GM23338 (cell line): ENCODE measurements around the gene KLHL40. TPM values are rescaled to one million over a fixed set of nuclear protein-coding genes. Genes with fewer than 3 reads are reported as not detected.

Source experiments
- ATAC-seq: fragments of 200-7000 bp; cut with Tn5 transposase; 3 replicates; pipeline ENCODE4 v1.9.1; 2020
- DNase-seq: peaks from one replicate; pipeline ENCODE4 v3.0.0-alpha.2; 2015; ENCODE audit warnings: low spot score
- H2AFZ ChIP-seq: fragments of 200-600 bp; sonication (generic); 2 replicates; pipeline ENCODE4 v1.8.0; 2016; ENCODE audit warnings: antibody characterized with exemption, mild to moderate bottlenecking, moderate library complexity
- H3F3A ChIP-seq: fragments of 200-600 bp; sonication (generic); replicated peaks from 2 replicates; pipeline ENCODE4 v1.8.0; 2017; ENCODE audit warnings: antibody characterized with exemption, mixed run types, low read depth
- H3K27ac ChIP-seq: fragments of 200-600 bp; sonication (generic); 2 replicates; pipeline ENCODE4 v1.6.1; 2016; ENCODE audit warnings: low read depth
- H3K27me3 ChIP-seq: fragments of 200-600 bp; sonication (generic); 2 replicates; pipeline ENCODE4 v1.8.0; 2016; ENCODE audit warnings: mild to moderate bottlenecking, mixed run types, moderate library complexity; ENCODE audit not compliant: insufficient read depth
- H3K36me3 ChIP-seq: fragments of 200-600 bp; sonication (generic); 2 replicates; pipeline ENCODE4 v1.8.0; 2016; ENCODE audit warnings: mild to moderate bottlenecking; ENCODE audit not compliant: insufficient read depth
- H3K4me1 ChIP-seq: fragments of 200-600 bp; sonication (generic); 2 replicates; pipeline ENCODE4 v1.8.0; 2016; ENCODE audit warnings: mild to moderate bottlenecking, moderate library complexity; ENCODE audit not compliant: insufficient read depth
- H3K4me2 ChIP-seq: fragments of 200-600 bp; sonication (generic); 2 replicates; pipeline ENCODE4 v1.7.1; 2017; ENCODE audit warnings: mixed run types
- H3K4me3 ChIP-seq: fragments of 200-600 bp; sonication (generic); 2 replicates; pipeline ENCODE4 v1.6.1; 2016; ENCODE audit warnings: mixed run types
- H3K79me2 ChIP-seq: fragments of 200-600 bp; sonication (generic); replicated peaks from 2 replicates; pipeline ENCODE4 v1.8.0; 2017; ENCODE audit warnings: mild to moderate bottlenecking; ENCODE audit not compliant: insufficient read depth
- H3K9me2 ChIP-seq: fragments of 200-600 bp; sonication (generic); 2 replicates; pipeline ENCODE4 v1.8.0; 2017; ENCODE audit not compliant: insufficient read depth
- H4K20me1 ChIP-seq: fragments of 200-600 bp; sonication (generic); replicated peaks from 2 replicates; pipeline ENCODE4 v1.8.0; 2017; ENCODE audit warnings: mild to moderate bottlenecking; ENCODE audit not compliant: insufficient read depth
- H3K27ac Mint-ChIP-seq: 2 replicates; pipeline ENCODE4 v1.8.0; 2020; ENCODE audit warnings: inconsistent platforms, mild to moderate bottlenecking, moderate library complexity, mixed read lengths
- H3K27me3 Mint-ChIP-seq: 3 replicates; pipeline ENCODE4 v1.8.0; 2022; ENCODE audit warnings: low read depth, mild to moderate bottlenecking, moderate library complexity, mixed read lengths, inconsistent platforms; ENCODE audit not compliant: insufficient read depth, poor library complexity
- H3K36me3 Mint-ChIP-seq: 3 replicates; pipeline ENCODE4 v1.8.0; 2021; ENCODE audit warnings: low read depth, mild to moderate bottlenecking, inconsistent platforms, moderate library complexity, mixed read lengths
- H3K4me1 Mint-ChIP-seq: 3 replicates; pipeline ENCODE4 v1.8.0; 2020; ENCODE audit warnings: mild to moderate bottlenecking, inconsistent platforms, mixed read lengths
- H3K4me3 Mint-ChIP-seq: 3 replicates; pipeline ENCODE4 v1.8.0; 2021; ENCODE audit warnings: moderate library complexity, mild to moderate bottlenecking, inconsistent platforms, mixed read lengths
- H3K9me3 Mint-ChIP-seq: 3 replicates; pipeline ENCODE4 v1.8.0; 2020; ENCODE audit warnings: moderate library complexity, mild to moderate bottlenecking, inconsistent platforms, mixed read lengths
- ETS1 ChIP-seq: IDR thresholded peaks from 2 replicates; pipeline ENCODE4 v1.6.1; 2016; ENCODE audit warnings: antibody characterized with exemption
- EZH2 ChIP-seq: fragments of 200-600 bp; sonication (generic); IDR thresholded peaks from one replicate; pipeline ENCODE4 v1.8.0; 2017; ENCODE audit warnings: antibody characterized with exemption, mild to moderate bottlenecking, low read depth; ENCODE audit not compliant: unreplicated experiment
- EZH2phosphoT487 ChIP-seq: fragments of 200-600 bp; sonication (generic); IDR thresholded peaks from one replicate; pipeline ENCODE4 v1.8.1; 2018; ENCODE audit warnings: antibody characterized with exemption; ENCODE audit not compliant: unreplicated experiment
- JUNB ChIP-seq: IDR thresholded peaks from one replicate; pipeline ENCODE4 v1.6.1; 2016; ENCODE audit warnings: antibody characterized with exemption; ENCODE audit not compliant: unreplicated experiment
- NANOG ChIP-seq: IDR thresholded peaks from 2 replicates; pipeline ENCODE4 v1.6.1; 2016; ENCODE audit warnings: antibody characterized with exemption, borderline replicate concordance
- POLR2AphosphoS5 ChIP-seq: IDR thresholded peaks from 2 replicates; pipeline ENCODE4 v1.6.1; 2016; ENCODE audit warnings: antibody characterized with exemption, low read depth
- REST ChIP-seq: IDR thresholded peaks from one replicate; pipeline ENCODE4 v1.6.1; 2018; ENCODE audit warnings: antibody characterized with exemption; ENCODE audit not compliant: unreplicated experiment
- STAT1 ChIP-seq: IDR thresholded peaks from one replicate; pipeline ENCODE4 v1.6.1; 2016; ENCODE audit warnings: antibody characterized with exemption; ENCODE audit not compliant: unreplicated experiment
- ZNF114 ChIP-seq: fragments of 250-450 bp; sonication (Bioruptor Pico); IDR thresholded peaks from 2 replicates; pipeline ENCODE4 v1.5.0; 2020; ENCODE audit warnings: mild to moderate bottlenecking, moderate library complexity
- ZNF331 ChIP-seq: fragments of 250-450 bp; sonication (Bioruptor Pico); IDR thresholded peaks from 2 replicates; pipeline ENCODE4 v1.5.0; 2020; ENCODE audit warnings: low read depth, mild to moderate bottlenecking, moderate library complexity
- polyA plus RNA-seq: library from polyadenylated mRNA; unstranded; fragments of >200 nt; fragmentation: Nextera tagmentation; extraction: Ambion mirVana; gene quantifications from 2 replicates; pipeline ENCODE4 v1.2.1, GENCODE V29; 2016
- total RNA-seq: library from RNA; depleted of rRNA; stranded (reverse); fragments of >200 nt; shearing (Covaris generic); gene quantifications from 2 replicates; pipeline ENCODE4 v1.2.3, GENCODE V29; 2014
- TF ChIP-seq, protein P1 (sequence below), 2 experiments: fragments of 200-600 bp in 1 of 2; sonication (generic) in 1 of 2; conservative IDR thresholded peaks; 2 replicates each; pipeline versions ENCODE4 v1.5.1 to v1.6.1; 2016 to 2017; ENCODE audit warnings: antibody characterized with exemption in 2 of 2, low read depth in 2 of 2, mild to moderate bottlenecking in 2 of 2, moderate library complexity in 1 of 2

Gene KLHL40
- total and polyA plus RNA-seq, 2 experiments from 2014 or later, result not detected

GRCh38 chr3:42681361-42682038 is 3.8 kb upstream of the KLHL40 start (continued):
- TF ChIP-seq EZH2, result no peak
- TF ChIP-seq, protein P1, sequence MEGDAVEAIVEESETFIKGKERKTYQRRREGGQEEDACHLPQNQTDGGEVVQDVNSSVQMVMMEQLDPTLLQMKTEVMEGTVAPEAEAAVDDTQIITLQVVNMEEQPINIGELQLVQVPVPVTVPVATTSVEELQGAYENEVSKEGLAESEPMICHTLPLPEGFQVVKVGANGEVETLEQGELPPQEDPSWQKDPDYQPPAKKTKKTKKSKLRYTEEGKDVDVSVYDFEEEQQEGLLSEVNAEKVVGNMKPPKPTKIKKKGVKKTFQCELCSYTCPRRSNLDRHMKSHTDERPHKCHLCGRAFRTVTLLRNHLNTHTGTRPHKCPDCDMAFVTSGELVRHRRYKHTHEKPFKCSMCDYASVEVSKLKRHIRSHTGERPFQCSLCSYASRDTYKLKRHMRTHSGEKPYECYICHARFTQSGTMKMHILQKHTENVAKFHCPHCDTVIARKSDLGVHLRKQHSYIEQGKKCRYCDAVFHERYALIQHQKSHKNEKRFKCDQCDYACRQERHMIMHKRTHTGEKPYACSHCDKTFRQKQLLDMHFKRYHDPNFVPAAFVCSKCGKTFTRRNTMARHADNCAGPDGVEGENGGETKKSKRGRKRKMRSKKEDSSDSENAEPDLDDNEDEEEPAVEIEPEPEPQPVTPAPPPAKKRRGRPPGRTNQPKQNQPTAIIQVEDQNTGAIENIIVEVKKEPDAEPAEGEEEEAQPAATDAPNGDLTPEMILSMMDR (conservative IDR thresholded peaks at IDR 0.05; ENCODE audit: low read depth in 2 of 2), result no peak
- no peak for TF ChIP-seq JUNB
- TF ChIP-seq ZNF114, result no peak
- TF ChIP-seq EZH2phosphoT487, result no peak
- no peak for TF ChIP-seq ZNF331 (CRISPR knock-in tag)
- TF ChIP-seq NANOG, result no peak

GRCh38 chr3:42682301-42683070 is 2.9 kb upstream of the KLHL40 start:
- H3K36me3 Mint-ChIP-seq, result no peaks in the 10 kb centered on the region
- H3K27me3 ChIP-seq, result no peaks in the 10 kb centered on the region
- no peaks in the 10 kb centered on the region for H4K20me1 ChIP-seq
- peaks cover 2% of the 10 kb centered on the region; the same call in 2 of the 3 replicates for H3K4me1 Mint-ChIP-seq
- H3K4me3 ChIP-seq, result no peak overlapping the region
- H3F3A ChIP-seq, result no peaks in the 10 kb centered on the region
- H3K27ac ChIP-seq, result no peak overlapping the region
- H3K27ac Mint-ChIP-seq, result no peak overlapping the region
- DNase-seq (no peak), ATAC-seq (no peak)
- H3K79me2 ChIP-seq, result no peaks in the 10 kb centered on the region
- no peak overlapping the region for H3K4me2 ChIP-seq
- H3K36me3 ChIP-seq, result no peaks in the 10 kb centered on the region
- no peak overlapping the region for H2AFZ ChIP-seq
- H3K9me3 Mint-ChIP-seq, result no peaks in the 10 kb centered on the region
- H3K4me1 ChIP-seq, result no peaks in the 10 kb centered on the region
- H3K27me3 Mint-ChIP-seq, result peaks cover 5% of the 10 kb centered on the region
- H3K4me3 Mint-ChIP-seq, result no peak overlapping the region
- H3K9me2 ChIP-seq, result no peaks in the 10 kb centered on the region
- TF ChIP-seq STAT1, result no peak
- TF ChIP-seq, protein P1 (conservative IDR thresholded peaks at IDR 0.05; ENCODE audit: low read depth in 2 of 2), result no peak
- TF ChIP-seq POLR2AphosphoS5, result no peak
- TF ChIP-seq ETS1, result no peak
- TF ChIP-seq NANOG, result no peak
- TF ChIP-seq ZNF331 (CRISPR knock-in tag), result no peak
- TF ChIP-seq EZH2phosphoT487, result no peak
- no peak for TF ChIP-seq REST
- TF ChIP-seq JUNB, result no peak
